Measurements from ENCODE around the gene CABLES1. TPM values are rescaled to one million over a fixed set of nuclear protein-coding genes. Genes with fewer than 3 reads are reported as not detected.

Gene CABLES1
- total and polyA plus RNA-seq, 2 of the 8 experiments (the other 6 are each of a cell fraction or from before 2014, with no cell fraction given), result 9.2 to 26.4 TPM

DNA sequence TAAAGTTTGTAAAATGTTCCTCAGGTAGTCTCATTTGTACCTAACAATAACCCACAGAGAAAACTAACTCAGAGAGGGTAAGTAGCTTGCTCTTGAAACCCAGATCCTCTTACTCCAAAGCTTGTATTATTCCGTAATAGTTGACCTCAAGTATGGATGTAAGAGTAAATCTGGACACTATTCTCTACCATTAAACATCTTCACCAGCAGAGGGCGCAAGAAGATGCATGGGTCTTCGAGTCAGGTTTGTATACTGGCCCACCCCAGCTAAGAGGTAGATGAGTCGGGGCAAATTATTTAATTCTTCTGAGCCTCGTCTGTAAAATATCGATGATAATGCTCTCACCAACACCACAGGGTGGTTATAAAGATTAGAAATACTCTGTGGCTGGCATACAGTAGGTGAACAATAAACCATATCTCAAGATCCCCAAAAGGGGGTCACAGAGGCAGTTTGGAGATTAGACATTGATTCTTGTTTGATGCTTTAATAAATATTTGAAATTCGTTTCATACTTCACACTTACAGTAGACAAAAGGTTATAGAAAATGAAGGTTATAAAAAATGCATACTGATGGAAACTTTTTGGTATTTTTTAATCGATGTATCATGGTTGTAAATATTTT lies 3.5 kb upstream of the CABLES1 start (continued):
- TF ChIP-seq, protein P1, sequence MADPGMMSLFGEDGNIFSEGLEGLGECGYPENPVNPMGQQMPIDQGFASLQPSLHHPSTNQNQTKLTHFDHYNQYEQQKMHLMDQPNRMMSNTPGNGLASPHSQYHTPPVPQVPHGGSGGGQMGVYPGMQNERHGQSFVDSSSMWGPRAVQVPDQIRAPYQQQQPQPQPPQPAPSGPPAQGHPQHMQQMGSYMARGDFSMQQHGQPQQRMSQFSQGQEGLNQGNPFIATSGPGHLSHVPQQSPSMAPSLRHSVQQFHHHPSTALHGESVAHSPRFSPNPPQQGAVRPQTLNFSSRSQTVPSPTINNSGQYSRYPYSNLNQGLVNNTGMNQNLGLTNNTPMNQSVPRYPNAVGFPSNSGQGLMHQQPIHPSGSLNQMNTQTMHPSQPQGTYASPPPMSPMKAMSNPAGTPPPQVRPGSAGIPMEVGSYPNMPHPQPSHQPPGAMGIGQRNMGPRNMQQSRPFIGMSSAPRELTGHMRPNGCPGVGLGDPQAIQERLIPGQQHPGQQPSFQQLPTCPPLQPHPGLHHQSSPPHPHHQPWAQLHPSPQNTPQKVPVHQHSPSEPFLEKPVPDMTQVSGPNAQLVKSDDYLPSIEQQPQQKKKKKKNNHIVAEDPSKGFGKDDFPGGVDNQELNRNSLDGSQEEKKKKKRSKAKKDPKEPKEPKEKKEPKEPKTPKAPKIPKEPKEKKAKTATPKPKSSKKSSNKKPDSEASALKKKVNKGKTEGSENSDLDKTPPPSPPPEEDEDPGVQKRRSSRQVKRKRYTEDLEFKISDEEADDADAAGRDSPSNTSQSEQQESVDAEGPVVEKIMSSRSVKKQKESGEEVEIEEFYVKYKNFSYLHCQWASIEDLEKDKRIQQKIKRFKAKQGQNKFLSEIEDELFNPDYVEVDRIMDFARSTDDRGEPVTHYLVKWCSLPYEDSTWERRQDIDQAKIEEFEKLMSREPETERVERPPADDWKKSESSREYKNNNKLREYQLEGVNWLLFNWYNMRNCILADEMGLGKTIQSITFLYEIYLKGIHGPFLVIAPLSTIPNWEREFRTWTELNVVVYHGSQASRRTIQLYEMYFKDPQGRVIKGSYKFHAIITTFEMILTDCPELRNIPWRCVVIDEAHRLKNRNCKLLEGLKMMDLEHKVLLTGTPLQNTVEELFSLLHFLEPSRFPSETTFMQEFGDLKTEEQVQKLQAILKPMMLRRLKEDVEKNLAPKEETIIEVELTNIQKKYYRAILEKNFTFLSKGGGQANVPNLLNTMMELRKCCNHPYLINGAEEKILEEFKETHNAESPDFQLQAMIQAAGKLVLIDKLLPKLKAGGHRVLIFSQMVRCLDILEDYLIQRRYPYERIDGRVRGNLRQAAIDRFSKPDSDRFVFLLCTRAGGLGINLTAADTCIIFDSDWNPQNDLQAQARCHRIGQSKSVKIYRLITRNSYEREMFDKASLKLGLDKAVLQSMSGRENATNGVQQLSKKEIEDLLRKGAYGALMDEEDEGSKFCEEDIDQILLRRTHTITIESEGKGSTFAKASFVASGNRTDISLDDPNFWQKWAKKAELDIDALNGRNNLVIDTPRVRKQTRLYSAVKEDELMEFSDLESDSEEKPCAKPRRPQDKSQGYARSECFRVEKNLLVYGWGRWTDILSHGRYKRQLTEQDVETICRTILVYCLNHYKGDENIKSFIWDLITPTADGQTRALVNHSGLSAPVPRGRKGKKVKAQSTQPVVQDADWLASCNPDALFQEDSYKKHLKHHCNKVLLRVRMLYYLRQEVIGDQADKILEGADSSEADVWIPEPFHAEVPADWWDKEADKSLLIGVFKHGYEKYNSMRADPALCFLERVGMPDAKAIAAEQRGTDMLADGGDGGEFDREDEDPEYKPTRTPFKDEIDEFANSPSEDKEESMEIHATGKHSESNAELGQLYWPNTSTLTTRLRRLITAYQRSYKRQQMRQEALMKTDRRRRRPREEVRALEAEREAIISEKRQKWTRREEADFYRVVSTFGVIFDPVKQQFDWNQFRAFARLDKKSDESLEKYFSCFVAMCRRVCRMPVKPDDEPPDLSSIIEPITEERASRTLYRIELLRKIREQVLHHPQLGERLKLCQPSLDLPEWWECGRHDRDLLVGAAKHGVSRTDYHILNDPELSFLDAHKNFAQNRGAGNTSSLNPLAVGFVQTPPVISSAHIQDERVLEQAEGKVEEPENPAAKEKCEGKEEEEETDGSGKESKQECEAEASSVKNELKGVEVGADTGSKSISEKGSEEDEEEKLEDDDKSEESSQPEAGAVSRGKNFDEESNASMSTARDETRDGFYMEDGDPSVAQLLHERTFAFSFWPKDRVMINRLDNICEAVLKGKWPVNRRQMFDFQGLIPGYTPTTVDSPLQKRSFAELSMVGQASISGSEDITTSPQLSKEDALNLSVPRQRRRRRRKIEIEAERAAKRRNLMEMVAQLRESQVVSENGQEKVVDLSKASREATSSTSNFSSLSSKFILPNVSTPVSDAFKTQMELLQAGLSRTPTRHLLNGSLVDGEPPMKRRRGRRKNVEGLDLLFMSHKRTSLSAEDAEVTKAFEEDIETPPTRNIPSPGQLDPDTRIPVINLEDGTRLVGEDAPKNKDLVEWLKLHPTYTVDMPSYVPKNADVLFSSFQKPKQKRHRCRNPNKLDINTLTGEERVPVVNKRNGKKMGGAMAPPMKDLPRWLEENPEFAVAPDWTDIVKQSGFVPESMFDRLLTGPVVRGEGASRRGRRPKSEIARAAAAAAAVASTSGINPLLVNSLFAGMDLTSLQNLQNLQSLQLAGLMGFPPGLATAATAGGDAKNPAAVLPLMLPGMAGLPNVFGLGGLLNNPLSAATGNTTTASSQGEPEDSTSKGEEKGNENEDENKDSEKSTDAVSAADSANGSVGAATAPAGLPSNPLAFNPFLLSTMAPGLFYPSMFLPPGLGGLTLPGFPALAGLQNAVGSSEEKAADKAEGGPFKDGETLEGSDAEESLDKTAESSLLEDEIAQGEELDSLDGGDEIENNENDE (IDR thresholded peaks at IDR 0.05; ENCODE audit: insufficient replicate concordance, low read length), result no peak
- no peak for TF ChIP-seq JUN (IDR thresholded peaks at IDR 0.05; ENCODE audit: low read depth, low read length)
- no peak for TF ChIP-seq GABPA (IDR thresholded peaks at IDR 0.05; ENCODE audit: borderline replicate concordance, insufficient read depth, low read length)
- 0 out of 2 replicates have a peak, but pooled peaks have one; percentile 37 for TF ChIP-seq YY1 (IDR thresholded peaks at IDR 0.05; ENCODE audit: low read depth, low read length)
- peak; percentile 77 to 83 for TF ChIP-seq RAD21 (IDR thresholded peaks at IDR 0.05 in 1 of 2, conservative IDR thresholded peaks at IDR 0.05 in 1 of 2; ENCODE audit: low read depth in 2 of 2, low read length in 2 of 2)
- no peak for TF ChIP-seq BCL11A (IDR thresholded peaks at IDR 0.05; ENCODE audit: low read depth in 2 of 2, low read length in 2 of 2)
- no peak for TF ChIP-seq KDM4A (IDR thresholded peaks at IDR 0.05; ENCODE audit: low read depth, low read length, severe bottlenecking)
- no peak for TF ChIP-seq BRCA1 (IDR thresholded peaks at IDR 0.05; ENCODE audit: low read depth, low read length)
- no peak for TF ChIP-seq CHD1 (IDR thresholded peaks at IDR 0.05; ENCODE audit: low read depth, low read length)
